ENCODE data around the gene CDH20. TPM values are rescaled to one million over a fixed set of nuclear protein-coding genes. Genes with fewer than 3 reads are reported as not detected.

The CDH20 gene
- total and polyA plus RNA-seq, 2 experiments from 2014 or later = not detected

DNA sequence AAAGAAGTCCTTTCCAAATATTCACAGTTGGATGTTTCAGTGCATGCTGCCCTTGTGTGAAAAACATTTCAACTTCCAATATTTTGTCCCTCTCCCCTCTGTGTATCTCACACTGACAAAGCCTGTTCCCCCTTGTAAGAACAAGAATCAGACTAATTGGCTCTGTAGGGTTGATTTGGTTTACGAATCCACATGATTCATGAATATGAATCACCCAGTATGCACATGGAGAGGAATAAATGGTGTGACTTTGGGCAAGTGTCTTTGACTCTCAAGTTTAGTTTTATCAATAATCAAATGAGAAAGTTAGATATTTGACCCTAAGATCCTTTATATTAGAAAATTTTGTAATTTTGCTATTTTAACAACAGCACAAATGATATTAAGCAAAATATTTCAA lies 9.3 kb upstream of the CDH20 start:
- TF ChIP-seq, protein P1, sequence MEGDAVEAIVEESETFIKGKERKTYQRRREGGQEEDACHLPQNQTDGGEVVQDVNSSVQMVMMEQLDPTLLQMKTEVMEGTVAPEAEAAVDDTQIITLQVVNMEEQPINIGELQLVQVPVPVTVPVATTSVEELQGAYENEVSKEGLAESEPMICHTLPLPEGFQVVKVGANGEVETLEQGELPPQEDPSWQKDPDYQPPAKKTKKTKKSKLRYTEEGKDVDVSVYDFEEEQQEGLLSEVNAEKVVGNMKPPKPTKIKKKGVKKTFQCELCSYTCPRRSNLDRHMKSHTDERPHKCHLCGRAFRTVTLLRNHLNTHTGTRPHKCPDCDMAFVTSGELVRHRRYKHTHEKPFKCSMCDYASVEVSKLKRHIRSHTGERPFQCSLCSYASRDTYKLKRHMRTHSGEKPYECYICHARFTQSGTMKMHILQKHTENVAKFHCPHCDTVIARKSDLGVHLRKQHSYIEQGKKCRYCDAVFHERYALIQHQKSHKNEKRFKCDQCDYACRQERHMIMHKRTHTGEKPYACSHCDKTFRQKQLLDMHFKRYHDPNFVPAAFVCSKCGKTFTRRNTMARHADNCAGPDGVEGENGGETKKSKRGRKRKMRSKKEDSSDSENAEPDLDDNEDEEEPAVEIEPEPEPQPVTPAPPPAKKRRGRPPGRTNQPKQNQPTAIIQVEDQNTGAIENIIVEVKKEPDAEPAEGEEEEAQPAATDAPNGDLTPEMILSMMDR (IDR thresholded peaks at IDR 0.05; ENCODE audit: low read depth, low read length) = no peak
- no peaks in the 10 kb centered on the region for H3K36me3 ChIP-seq
- H3K27me3 ChIP-seq = no peaks in the 10 kb centered on the region
- no peak for DNase-seq (ENCODE audit: low read depth in 1 of 2, low spot score in 1 of 2)
- no peak overlapping the region for H3K4me3 ChIP-seq
- no peaks in the 10 kb centered on the region for H3K4me1 ChIP-seq (ENCODE audit: low read depth)
- no peaks in the 10 kb centered on the region for H3K9me3 ChIP-seq (ENCODE audit: low read depth)
- H3K27ac ChIP-seq = no peak overlapping the region

DNA sequence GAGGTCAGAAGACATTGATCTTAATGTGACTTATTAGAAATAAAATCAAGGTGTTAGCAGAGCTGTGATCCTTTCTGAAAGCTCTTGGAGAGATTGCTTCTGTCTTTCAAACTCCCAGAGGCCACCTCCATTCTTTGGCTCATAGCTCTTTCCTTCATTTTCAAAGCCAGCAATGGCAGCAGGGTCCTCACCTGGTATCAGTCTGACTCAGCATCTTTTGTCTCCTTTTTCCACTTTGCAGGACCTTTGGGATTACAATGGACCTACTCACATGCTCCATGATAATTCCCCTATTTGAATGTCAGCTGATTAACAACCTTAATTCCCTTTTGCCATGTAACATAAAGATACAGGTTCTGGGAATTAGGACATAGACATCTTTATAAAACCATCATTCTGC lies 6.8 kb upstream of the CDH20 start:
- no peak for DNase-seq (ENCODE audit: low read depth in 1 of 2, low spot score in 1 of 2)
- H3K4me3 ChIP-seq = no peak overlapping the region
- no peak overlapping the region for H3K27ac ChIP-seq
- H3K36me3 ChIP-seq = no peaks in the 10 kb centered on the region
- no peaks in the 10 kb centered on the region for H3K9me3 ChIP-seq (ENCODE audit: low read depth)
- H3K27me3 ChIP-seq = no peaks in the 10 kb centered on the region
- TF ChIP-seq, protein P1 (IDR thresholded peaks at IDR 0.05; ENCODE audit: low read depth, low read length) = no peak
- H3K4me1 ChIP-seq (ENCODE audit: low read depth) = no peaks in the 10 kb centered on the region

DNA sequence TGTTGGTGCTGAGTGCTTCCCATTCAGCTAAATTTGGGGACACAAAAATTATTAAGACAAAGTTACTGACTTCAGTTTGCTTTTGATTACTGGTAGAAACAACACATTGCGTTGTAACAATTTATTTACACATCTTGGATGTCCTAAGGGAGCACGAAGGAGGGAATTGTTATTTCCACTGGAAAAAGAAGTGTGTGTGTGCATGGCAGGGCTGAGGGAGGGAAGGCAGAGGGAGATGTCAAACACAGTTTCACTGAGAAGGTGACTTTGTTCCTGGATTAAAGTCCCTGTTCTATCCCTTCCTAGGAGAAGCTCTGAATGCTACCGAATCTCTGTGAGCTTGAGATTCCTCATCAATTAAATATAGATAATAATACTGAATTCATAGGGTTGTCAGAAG lies 3.8 kb upstream of the CDH20 start:
- H3K27ac ChIP-seq = no peak overlapping the region
- H3K4me1 ChIP-seq (ENCODE audit: low read depth) = no peaks in the 10 kb centered on the region
- no peaks in the 10 kb centered on the region for H3K9me3 ChIP-seq (ENCODE audit: low read depth)
- peaks cover 15% of the 10 kb centered on the region for H3K27me3 ChIP-seq
- no peaks in the 10 kb centered on the region for H3K36me3 ChIP-seq
- no peak overlapping the region for H3K4me3 ChIP-seq
- TF ChIP-seq, protein P1 (IDR thresholded peaks at IDR 0.05; ENCODE audit: low read depth, low read length) = no peak
- no peak for DNase-seq (ENCODE audit: low read depth in 1 of 2, low spot score in 1 of 2)

DNA sequence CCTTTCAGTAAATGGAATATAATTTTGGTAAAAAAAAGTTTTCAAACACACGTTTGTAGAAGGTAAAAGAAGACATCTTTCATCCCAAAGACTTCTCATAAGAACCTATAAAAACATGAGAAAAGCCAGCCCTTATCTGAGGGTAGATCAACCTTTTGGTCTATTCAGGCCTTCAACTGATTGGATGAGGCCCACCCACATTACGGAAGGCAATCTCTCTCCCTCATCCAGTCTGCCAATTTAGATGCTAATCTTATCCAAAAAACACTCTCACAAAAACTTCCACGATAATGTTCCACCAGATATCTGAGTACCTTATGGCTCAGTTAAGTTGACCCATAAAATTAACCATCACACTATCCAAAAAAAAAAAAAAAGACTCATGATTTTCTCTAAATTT lies 2.2 kb upstream of the CDH20 start:
- H3K9me3 ChIP-seq (ENCODE audit: low read depth) = no peaks in the 10 kb centered on the region
- no peaks in the 10 kb centered on the region for H3K36me3 ChIP-seq
- H3K27ac ChIP-seq = no peak overlapping the region
- TF ChIP-seq, protein P1 (IDR thresholded peaks at IDR 0.05; ENCODE audit: low read depth, low read length) = no peak
- H3K4me3 ChIP-seq = no peak overlapping the region
- H3K27me3 ChIP-seq = peaks cover 32% of the 10 kb centered on the region
- DNase-seq (ENCODE audit: low read depth in 1 of 2, low spot score in 1 of 2) = no peak
- H3K4me1 ChIP-seq (ENCODE audit: low read depth) = no peaks in the 10 kb centered on the region

DNA sequence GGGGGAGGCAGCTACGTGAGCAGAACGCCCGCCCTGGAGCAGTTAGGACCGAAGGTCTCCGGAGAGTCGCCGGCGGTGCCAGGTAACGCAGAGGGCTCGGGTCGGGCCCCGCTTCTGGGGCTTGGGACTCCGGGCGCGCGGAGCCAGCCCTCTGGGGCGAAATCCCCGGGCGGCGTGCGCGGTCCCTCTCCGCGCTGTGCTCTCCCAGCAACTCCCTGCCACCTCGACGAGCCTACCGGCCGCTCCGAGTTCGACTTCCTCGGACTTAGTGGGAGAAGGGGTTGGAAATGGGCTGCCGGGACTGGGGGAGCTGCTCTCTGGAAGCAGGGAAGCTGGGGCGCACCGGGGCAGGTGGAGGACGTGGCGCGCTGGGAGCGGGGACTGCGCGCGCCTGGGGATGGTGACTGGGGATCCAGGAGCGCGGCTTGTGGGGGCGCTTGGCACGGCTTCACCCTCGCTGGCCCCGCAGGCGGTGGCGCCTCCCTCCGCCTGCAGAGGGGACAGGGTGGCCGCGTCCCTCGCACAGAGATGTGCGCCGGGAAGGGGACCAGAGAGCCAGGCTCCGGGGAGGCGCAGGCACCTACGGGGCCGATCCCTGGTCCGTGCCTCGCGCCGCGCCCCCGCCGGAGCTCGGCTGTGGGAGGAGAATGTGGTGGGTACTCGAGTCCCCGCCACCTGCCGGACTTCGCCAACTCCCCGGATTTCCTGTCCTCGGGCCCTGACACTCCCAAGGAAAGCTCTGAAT lies 688 bp downstream of the CDH20 start:
- no peaks in the 10 kb centered on the region for H3K36me3 ChIP-seq
- H3K4me3 ChIP-seq = peak overlapping the region; percentile 45
- DNase-seq (ENCODE audit: low read depth in 1 of 2, low spot score in 1 of 2) = peak; percentile 21 to 51
- no peaks in the 10 kb centered on the region for H3K9me3 ChIP-seq (ENCODE audit: low read depth)
- H3K27ac ChIP-seq = no peak overlapping the region
- TF ChIP-seq, protein P1 (IDR thresholded peaks at IDR 0.05; ENCODE audit: low read depth, low read length) = no peak
- H3K4me1 ChIP-seq (ENCODE audit: low read depth) = no peaks in the 10 kb centered on the region
- peaks cover 34% of the 10 kb centered on the region for H3K27me3 ChIP-seq

Data from cardiac muscle cell (in vitro differentiated cells and primary cell).